Activated CD8-positive, alpha-beta memory T cell treated with anti-CD3 and anti-CD28 coated beads, Interleukin-2, amount 50 U/mL, for 48 hours (primary cell): ENCODE measurements around the gene ADRA2C.

Experiments used
- DNase-seq: peaks from one replicate; pipeline ENCODE4 v3.0.0-alpha.2; 2020

ADRA2C gene

DNA sequence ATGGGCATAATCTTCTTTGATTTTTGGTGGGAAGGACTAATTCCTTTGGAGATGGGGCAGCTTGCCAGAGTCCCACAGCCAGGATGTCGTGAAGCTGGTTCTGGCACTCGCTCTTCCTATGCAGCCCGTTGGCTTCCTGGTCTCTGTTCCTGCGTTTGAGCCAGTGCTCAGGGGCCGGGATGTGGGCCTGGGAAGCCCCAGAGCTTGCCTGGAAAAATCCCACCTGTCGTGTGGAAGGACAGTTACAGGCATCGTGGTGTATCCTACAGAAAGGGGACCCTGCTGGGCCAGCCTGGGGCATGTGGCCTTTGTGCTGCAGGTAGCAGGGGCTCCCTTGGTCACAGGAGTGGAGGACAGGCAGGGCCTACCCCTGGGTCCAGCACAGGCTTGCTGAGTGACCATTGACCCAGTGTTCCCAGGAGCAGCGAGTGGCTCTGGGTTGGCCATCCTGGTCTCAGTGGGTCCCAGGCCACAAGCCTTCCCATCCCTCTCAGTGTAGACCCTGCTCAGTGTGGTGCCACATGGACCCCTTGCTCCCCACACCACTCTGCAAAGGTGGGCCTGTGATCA lies 50.2 kb downstream of the ADRA2C start:
- no peak for DNase-seq

DNA sequence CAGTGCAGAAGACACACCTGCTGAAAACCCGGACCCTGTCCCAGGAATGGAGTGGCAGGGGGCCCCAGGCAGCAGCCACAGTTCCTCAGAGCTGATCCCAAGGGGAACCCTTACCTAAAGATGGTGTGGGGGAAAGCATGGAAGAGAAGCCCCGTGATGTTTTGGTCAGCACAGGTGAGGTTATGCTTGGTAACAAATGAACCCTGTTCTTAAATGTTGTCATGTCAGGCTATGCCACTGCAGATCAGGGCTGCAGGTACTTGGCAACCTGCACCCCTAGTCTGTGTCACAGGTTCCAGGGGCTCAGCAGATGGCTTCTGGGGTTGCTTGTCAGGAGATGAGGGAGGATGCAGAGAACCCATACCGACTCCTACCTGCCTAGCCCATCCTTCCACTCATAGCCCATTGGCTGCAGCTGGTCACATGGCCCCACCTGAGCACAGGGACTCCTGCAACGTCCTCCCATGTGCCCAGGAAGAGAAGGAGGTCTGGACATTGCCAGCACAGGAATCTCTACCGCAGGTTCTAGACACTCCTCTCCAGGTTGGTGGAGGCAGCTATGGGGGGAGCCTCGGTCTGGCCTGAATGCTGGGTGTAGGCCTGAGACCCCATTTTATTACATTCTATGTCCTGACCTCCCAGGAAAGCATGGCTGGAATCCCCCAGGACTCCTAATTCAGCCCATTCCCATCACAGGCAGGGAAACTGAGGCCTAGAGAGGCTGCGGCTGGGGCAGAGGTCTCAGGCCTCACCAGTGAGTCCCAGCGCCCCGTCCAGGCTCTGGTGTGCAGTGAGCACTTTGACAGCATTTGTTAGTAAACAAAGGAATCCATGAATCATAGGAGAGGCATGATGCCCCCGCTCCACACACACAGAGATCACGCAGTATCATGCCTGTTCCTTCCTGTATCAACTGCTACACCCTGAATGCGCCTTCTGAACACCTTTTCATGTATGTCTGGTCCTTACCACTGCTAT lies 51.1 kb downstream of the ADRA2C start:
- no peak for DNase-seq
